GM12878 (cell line): ENCODE results near the gene SHLD1. TPM values are rescaled to one million over a fixed set of nuclear protein-coding genes. Genes with fewer than 3 reads are reported as not detected.

Experiments used
- ATAC-seq: fragments of 200-7000 bp; cut with Tn5 transposase; 3 replicates; pipeline ENCODE4 v1.9.1; 2020; ENCODE audit warnings: mild to moderate bottlenecking, moderate library complexity
- BruUV-seq: library from RNA; stranded (reverse); fragments of 400-500 nt; replicated peaks from 2 replicates; lab custom pipeline; 2021; lab: Mats Ljungman, UMichigan
- CTCF ChIA-PET: fragments of 300-600 bp; sonication (Branson Sonifier 250); formaldehyde crosslinking; extraction: SDS; loops from one replicate; lab custom pipeline; 2021; ENCODE audit warnings: inconsistent platforms; lab: Yijun Ruan, JAX
- POLR2A ChIA-PET: fragments of 350-600 bp; formaldehyde crosslinking; extraction: SDS; loops from one replicate; lab custom pipeline; 2021; ENCODE audit warnings: inconsistent platforms; lab: Charles Lee
- RAD21 ChIA-PET: fragments of 300-600 bp; sonication (Branson Sonifier 250); formaldehyde crosslinking; loops from one replicate; lab custom pipeline; 2023; ENCODE audit warnings: antibody characterized with exemption; ENCODE audit not compliant: unreplicated experiment; lab: Charles Lee
- SMC1A ChIA-PET: fragments of 300-600 bp; sonication (Branson Sonifier 250); formaldehyde crosslinking; loops from one replicate; lab custom pipeline; 2023; ENCODE audit not compliant: unreplicated experiment, uncharacterized antibody; lab: Charles Lee
- DNase-seq: peaks from one replicate; pipeline ENCODE4 v3.0.0-alpha.2; 2011; ENCODE audit warnings: low read depth, low spot score
- FAIRE-seq: peaks from 3 replicates; lab custom pipeline; 2011; peaks lifted over from hg19 to GRCh38; lab: Jason Lieb, UNC
- H2AFZ ChIP-seq: 2 replicates; pipeline ENCODE4 v1.6.0; 2011; ENCODE audit warnings: low read depth, low read length, control low read depth; ENCODE audit not compliant: control insufficient read depth
- H3K27ac ChIP-seq: 2 replicates; pipeline ENCODE4 v1.5.1; 2011; ENCODE audit warnings: control low read depth; ENCODE audit not compliant: control insufficient read depth, insufficient read depth
- H3K27me3 ChIP-seq, 2 experiments: replicated peaks in 1 of 2; 2 replicates each; pipeline versions ENCODE4 v1.6.0 to v1.6.1; 2011; ENCODE audit warnings: low read length in 1 of 2; ENCODE audit not compliant: control insufficient read depth in 2 of 2, insufficient read depth in 2 of 2
- H3K36me3 ChIP-seq, 2 experiments: 2 replicates each; pipeline ENCODE4 v1.5.1; 2011; ENCODE audit warnings: low read length in 1 of 2; ENCODE audit not compliant: control insufficient read depth in 2 of 2, insufficient read depth in 2 of 2
- H3K4me1 ChIP-seq: 2 replicates; pipeline ENCODE4 v1.6.1; 2011; ENCODE audit warnings: mild to moderate bottlenecking, low read length, moderate library complexity, mixed read lengths; ENCODE audit not compliant: control insufficient read depth, insufficient read depth
- H3K4me2 ChIP-seq: 2 replicates; pipeline ENCODE4 v1.6.0; 2011; ENCODE audit warnings: control low read depth; ENCODE audit not compliant: control insufficient read depth, insufficient read depth
- H3K4me3 ChIP-seq: fragments of 200-600 bp; sonication (generic); 2 replicates; pipeline ENCODE4 v1.5.1; 2016
- H3K79me2 ChIP-seq: 2 replicates; pipeline ENCODE4 v1.6.0; 2011; ENCODE audit warnings: low read length; ENCODE audit not compliant: control insufficient read depth, insufficient read depth
- H3K9ac ChIP-seq: 2 replicates; pipeline ENCODE4 v1.8.0; 2011; ENCODE audit warnings: low read length, control low read depth, mixed read lengths; ENCODE audit not compliant: control insufficient read depth, insufficient read depth
- H3K9me3 ChIP-seq: replicated peaks from 3 replicates; pipeline ENCODE4 v1.5.1; 2011; ENCODE audit warnings: mild to moderate bottlenecking, low read length; ENCODE audit not compliant: control insufficient read depth, insufficient read depth
- H4K20me1 ChIP-seq: 2 replicates; pipeline ENCODE4 v1.6.0; 2011; ENCODE audit not compliant: control insufficient read depth, insufficient read depth
- BHLHE40 ChIP-seq, 2 experiments: fragments of 450-650 bp in 1 of 2; IDR thresholded peaks; 2 replicates each; pipeline ENCODE4 v1.6.1; 2011 to 2017; ENCODE audit warnings: low read depth in 2 of 2, borderline replicate concordance in 1 of 2, improper control_type of control experiment in 1 of 2, low read length in 1 of 2, mild to moderate bottlenecking in 1 of 2
- CBX5 ChIP-seq: sonication (generic); IDR thresholded peaks from 2 replicates; pipeline ENCODE4 v1.6.1; 2016; ENCODE audit warnings: low read depth, moderate library complexity, mild to moderate bottlenecking, inconsistent platforms
- CEBPB ChIP-seq, 2 experiments: fragments of 150-350 bp in 1 of 2; IDR thresholded peaks; 2 replicates each; pipeline ENCODE4 v1.6.1; 2012 to 2014; ENCODE audit warnings: low read depth in 2 of 2, low read length in 2 of 2, borderline replicate concordance in 1 of 2, inconsistent platforms in 1 of 2
- ETV6 ChIP-seq, 2 experiments: fragments of 450-650 bp in 1 of 2; IDR thresholded peaks in 1 of 2; conservative IDR thresholded peaks in 1 of 2; 2 replicates each; pipeline ENCODE4 v1.6.1; 2014; ENCODE audit warnings: antibody characterized with exemption in 1 of 2, borderline replicate concordance in 1 of 2, low read depth in 1 of 2, mild to moderate bottlenecking in 1 of 2, moderate library complexity in 1 of 2
- EZH2 ChIP-seq: IDR thresholded peaks from 2 replicates; pipeline ENCODE4 v1.6.1; 2012; ENCODE audit warnings: low read depth, mild to moderate bottlenecking, control low read depth, inconsistent platforms, low read length, borderline replicate concordance; ENCODE audit not compliant: control insufficient read depth
- IKZF1 ChIP-seq: fragments of 450-650 bp; conservative IDR thresholded peaks from 2 replicates; pipeline ENCODE4 v1.6.1; 2017; ENCODE audit warnings: antibody characterized with exemption, mild to moderate bottlenecking
- MXI1 ChIP-seq: fragments of 150-350 bp; IDR thresholded peaks from 2 replicates; pipeline ENCODE4 v1.6.1; 2011; ENCODE audit warnings: low read depth, mild to moderate bottlenecking, inconsistent platforms, low read length, improper control_type of control experiment
- SREBF1 ChIP-seq: IDR thresholded peaks from 2 replicates; pipeline ENCODE4 v1.6.1; 2012; ENCODE audit warnings: mild to moderate bottlenecking, low read length
- WGBS: methylation state at CpG from one replicate; pipeline ENCODE4 v1.1.6; 2016; ENCODE audit warnings: low lambda C conversion rate; ENCODE audit not compliant: insufficient replicate concordance, insufficient coverage; ENCODE audit errors: missing lambda C conversion rate; 5-methylcytosine and 5-hydroxymethylcytosine counted together
- in situ Hi-C: fragments of 300-500 bp; cut with MboI; formaldehyde crosslinking; loops from 9 replicates; pipeline ENCODE4 v1.14.3; 2018; ENCODE audit warnings: mixed read lengths
- intact Hi-C: fragments of 100-400 bp; cut with micrococcal nuclease; formaldehyde crosslinking; loops from one replicate; pipeline ENCODE4 v1.14.2; 2022; ENCODE audit not compliant: unreplicated experiment
- polyA plus RNA-seq, 11 experiments: library from polyadenylated mRNA; depleted of rRNA in 4 of 11; unstranded in 6 of 11; stranded (reverse) in 5 of 11; fragments of >200 nt; fragmentation: Nextera tagmentation in 4 of 11; fragmentation: Illumina TruSeq in 1 of 11; extraction: Ambion mirVana in 4 of 11; extraction: Trizol in 1 of 11; gene quantifications; 1 replicate in 1 of 11; 2 replicates in 10 of 11; pipeline versions ENCODE4 v1.2.1 to v1.2.3, GENCODE V29; 2011 to 2016; ENCODE audit warnings: inconsistent platforms in 2 of 11, missing spikeins in 2 of 11, low read depth in 1 of 11
- total RNA-seq, 4 experiments: library from RNA; depleted of rRNA in 3 of 4; stranded (reverse); fragments of >200 nt in 3 of 4; fragmentation: Illumina TruSeq in 1 of 4; extraction: Trizol in 1 of 4; gene quantifications; 2 replicates each; pipeline versions ENCODE4 v1.2.1 to v1.2.3, GENCODE V29; 2013 to 2021
- TF ChIP-seq, protein P1 (sequence below): fragments of 450-650 bp; IDR thresholded peaks from 2 replicates; pipeline ENCODE4 v1.6.1; 2016; ENCODE audit warnings: mild to moderate bottlenecking
- TF ChIP-seq, protein P2 (sequence below): fragments of 450-650 bp; formaldehyde crosslinking; IDR thresholded peaks from 2 replicates; pipeline ENCODE4 v1.4.0; 2022; ENCODE audit warnings: mild to moderate bottlenecking, moderate library complexity
- TF ChIP-seq, protein P3 (sequence below): fragments of 450-650 bp; IDR thresholded peaks from 2 replicates; pipeline ENCODE4 v1.6.1; 2017; ENCODE audit warnings: mild to moderate bottlenecking, moderate library complexity

The SHLD1 gene
- total and polyA plus RNA-seq, 10 of the 15 experiments (the other 5 are each of a cell fraction or from before 2014, with no cell fraction given) = 10.8 to 70.9 (median 25.4) TPM

DNA sequence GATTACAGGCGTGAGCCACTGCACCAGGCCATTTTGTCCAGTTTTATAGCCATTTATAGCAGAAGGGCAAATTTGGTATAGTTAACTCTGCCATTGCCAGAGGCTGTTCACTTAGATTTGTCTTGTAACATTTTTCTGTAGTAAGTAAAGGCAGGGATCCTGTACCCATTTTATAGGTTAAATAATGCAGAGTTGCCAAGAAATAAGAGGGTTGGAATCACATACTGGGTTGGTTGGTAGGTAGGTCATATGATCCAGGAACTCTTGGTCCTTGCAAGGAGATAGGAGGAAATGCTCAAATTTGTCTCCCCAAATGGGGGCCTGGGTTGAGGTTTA lies 68.1 kb downstream of the SHLD1 start:
- Histone ChIP-seq H3K9ac (no peak overlapping the region), H4K20me1 (no peaks in the 10 kb centered on the region), H3K27me3 (no peaks in the 10 kb centered on the region), H3K79me2 (no peaks in the 10 kb centered on the region), H2AFZ (no peak overlapping the region), H3K36me3 (peaks cover 0 to 3% of the 10 kb centered on the region in 2 experiments; a peak in 1 of 4 replicates), H3K4me3 (no peak overlapping the region), H3K4me1 (no peaks in the 10 kb centered on the region; the same call in 1 of the 2 replicates), H3K27ac (no peak overlapping the region), H3K9me3 (no peaks in the 10 kb centered on the region), H3K4me2 (no peak overlapping the region)
- no peak for DNase-seq
- RAD21 ChIA-PET = interaction anchor here (1.5 kb wide), 1 partner anchor 25 kb away, joined by 5 read pairs; no protein-coding TSS in a partner anchor
- intact Hi-C loops = loop anchor here (10.0 kb wide), 1 partner anchor 116 kb away; no protein-coding TSS in a partner anchor
- BruUV-seq = no TSS peak
- 93% methylated on average over 1 of the region's 1 CpG for WGBS
- CTCF ChIA-PET = no interaction called here
- in situ Hi-C loops = no loop called here
- POLR2A ChIA-PET = no interaction called here
- FAIRE-seq = no peak
- SMC1A ChIA-PET = no interaction called here
- no peak for TF ChIP-seq IKZF1
- TF ChIP-seq, protein P1, sequence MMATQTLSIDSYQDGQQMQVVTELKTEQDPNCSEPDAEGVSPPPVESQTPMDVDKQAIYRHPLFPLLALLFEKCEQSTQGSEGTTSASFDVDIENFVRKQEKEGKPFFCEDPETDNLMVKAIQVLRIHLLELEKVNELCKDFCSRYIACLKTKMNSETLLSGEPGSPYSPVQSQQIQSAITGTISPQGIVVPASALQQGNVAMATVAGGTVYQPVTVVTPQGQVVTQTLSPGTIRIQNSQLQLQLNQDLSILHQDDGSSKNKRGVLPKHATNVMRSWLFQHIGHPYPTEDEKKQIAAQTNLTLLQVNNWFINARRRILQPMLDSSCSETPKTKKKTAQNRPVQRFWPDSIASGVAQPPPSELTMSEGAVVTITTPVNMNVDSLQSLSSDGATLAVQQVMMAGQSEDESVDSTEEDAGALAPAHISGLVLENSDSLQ = no peak
- TF ChIP-seq, protein P2, sequence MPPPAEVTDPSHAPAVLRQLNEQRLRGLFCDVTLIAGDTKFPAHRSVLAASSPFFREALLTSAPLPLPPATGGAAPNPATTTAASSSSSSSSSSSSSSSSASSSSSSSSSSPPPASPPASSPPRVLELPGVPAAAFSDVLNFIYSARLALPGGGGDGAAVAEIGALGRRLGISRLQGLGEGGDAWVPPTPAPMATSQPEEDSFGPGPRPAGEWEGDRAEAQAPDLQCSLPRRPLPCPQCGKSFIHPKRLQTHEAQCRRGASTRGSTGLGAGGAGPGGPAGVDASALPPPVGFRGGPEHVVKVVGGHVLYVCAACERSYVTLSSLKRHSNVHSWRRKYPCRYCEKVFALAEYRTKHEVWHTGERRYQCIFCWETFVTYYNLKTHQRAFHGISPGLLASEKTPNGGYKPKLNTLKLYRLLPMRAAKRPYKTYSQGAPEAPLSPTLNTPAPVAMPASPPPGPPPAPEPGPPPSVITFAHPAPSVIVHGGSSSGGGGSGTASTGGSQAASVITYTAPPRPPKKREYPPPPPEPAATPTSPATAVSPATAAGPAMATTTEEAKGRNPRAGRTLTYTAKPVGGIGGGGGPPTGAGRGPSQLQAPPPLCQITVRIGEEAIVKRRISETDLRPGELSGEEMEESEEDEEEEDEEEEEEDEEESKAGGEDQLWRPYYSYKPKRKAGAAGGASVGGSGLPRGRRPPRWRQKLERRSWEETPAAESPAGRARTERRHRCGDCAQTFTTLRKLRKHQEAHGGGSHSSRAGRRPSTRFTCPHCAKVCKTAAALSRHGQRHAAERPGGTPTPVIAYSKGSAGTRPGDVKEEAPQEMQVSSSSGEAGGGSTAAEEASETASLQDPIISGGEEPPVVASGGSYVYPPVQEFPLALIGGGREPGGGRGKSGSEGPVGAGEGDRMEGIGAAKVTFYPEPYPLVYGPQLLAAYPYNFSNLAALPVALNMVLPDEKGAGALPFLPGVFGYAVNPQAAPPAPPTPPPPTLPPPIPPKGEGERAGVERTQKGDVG (CRISPR knock-in tag) = no peak
- no peak for TF ChIP-seq MXI1
- TF ChIP-seq ETV6 (conservative IDR thresholded peaks at IDR 0.05 in 1 of 2, IDR thresholded peaks at IDR 0.05 in 1 of 2; ENCODE audit: borderline replicate concordance in 1 of 2, low read depth in 1 of 2) = no peak
- TF ChIP-seq BHLHE40 (IDR thresholded peaks at IDR 0.05; ENCODE audit: borderline replicate concordance in 1 of 2, low read depth in 2 of 2, low read length in 1 of 2) = no peak
- TF ChIP-seq SREBF1 = no peak
- no peak for TF ChIP-seq EZH2
- no peak for TF ChIP-seq CEBPB (IDR thresholded peaks at IDR 0.05; ENCODE audit: borderline replicate concordance in 1 of 2, low read depth in 2 of 2, low read length in 2 of 2)
- TF ChIP-seq, protein P3, sequence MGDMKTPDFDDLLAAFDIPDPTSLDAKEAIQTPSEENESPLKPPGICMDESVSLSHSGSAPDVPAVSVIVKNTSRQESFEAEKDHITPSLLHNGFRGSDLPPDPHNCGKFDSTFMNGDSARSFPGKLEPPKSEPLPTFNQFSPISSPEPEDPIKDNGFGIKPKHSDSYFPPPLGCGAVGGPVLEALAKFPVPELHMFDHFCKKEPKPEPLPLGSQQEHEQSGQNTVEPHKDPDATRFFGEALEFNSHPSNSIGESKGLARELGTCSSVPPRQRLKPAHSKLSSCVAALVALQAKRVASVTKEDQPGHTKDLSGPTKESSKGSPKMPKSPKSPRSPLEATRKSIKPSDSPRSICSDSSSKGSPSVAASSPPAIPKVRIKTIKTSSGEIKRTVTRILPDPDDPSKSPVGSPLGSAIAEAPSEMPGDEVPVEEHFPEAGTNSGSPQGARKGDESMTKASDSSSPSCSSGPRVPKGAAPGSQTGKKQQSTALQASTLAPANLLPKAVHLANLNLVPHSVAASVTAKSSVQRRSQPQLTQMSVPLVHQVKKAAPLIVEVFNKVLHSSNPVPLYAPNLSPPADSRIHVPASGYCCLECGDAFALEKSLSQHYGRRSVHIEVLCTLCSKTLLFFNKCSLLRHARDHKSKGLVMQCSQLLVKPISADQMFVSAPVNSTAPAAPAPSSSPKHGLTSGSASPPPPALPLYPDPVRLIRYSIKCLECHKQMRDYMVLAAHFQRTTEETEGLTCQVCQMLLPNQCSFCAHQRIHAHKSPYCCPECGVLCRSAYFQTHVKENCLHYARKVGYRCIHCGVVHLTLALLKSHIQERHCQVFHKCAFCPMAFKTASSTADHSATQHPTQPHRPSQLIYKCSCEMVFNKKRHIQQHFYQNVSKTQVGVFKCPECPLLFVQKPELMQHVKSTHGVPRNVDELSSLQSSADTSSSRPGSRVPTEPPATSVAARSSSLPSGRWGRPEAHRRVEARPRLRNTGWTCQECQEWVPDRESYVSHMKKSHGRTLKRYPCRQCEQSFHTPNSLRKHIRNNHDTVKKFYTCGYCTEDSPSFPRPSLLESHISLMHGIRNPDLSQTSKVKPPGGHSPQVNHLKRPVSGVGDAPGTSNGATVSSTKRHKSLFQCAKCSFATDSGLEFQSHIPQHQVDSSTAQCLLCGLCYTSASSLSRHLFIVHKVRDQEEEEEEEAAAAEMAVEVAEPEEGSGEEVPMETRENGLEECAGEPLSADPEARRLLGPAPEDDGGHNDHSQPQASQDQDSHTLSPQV = no peak
- no peak for TF ChIP-seq CBX5
- ATAC-seq = no peak
